HG03097 (cell line): ENCODE measurements around the gene KPNA5.
A peak's percentile ranks its signal among the peaks of the same experiment; 100 is the strongest.
"Not testable (repeated sequence)": the region's sequence is repeated elsewhere in the genome, so short reads cannot be mapped to it uniquely, and the experiment has no call there.

ENCODE experiments used
- ATAC-seq: cut with Tn5 transposase; IDR thresholded peaks from one replicate; pipeline ENCODE4 v1.9.1; 2021; ENCODE audit not compliant: unreplicated experiment, low FRiP score

Gene KPNA5

GRCh38 chr6:116680880-116681672 is at the start of gene KPNA5:
Gene KPNA5 (plus strand): TSS chr6:116681211. CDS start chr6:116681335, 124 bp downstream.
- peak; percentile 91 for ATAC-seq

GRCh38 chr6:116631379-116631990 is 49.5 kb upstream of the KPNA5 start:
- ATAC-seq: no peak

- ATAC-seq: no peak
Measured at GRCh38 chr6:116633685-116634084, 47.3 kb upstream of the KPNA5 start.

- no peak for ATAC-seq
Measured at GRCh38 chr6:116648156-116648555, 32.9 kb upstream of the KPNA5 start.

GRCh38 chr6:116649129-116649528 is 31.9 kb upstream of the KPNA5 start:
- ATAC-seq: no peak

GRCh38 chr6:116651916-116652315 is 29.1 kb upstream of the KPNA5 start:
- no peak for ATAC-seq

- no peak for ATAC-seq
Measured at GRCh38 chr6:116661594-116661993, 19.4 kb upstream of the KPNA5 start.

- ATAC-seq: no peak
Measured at GRCh38 chr6:116662202-116662601, 18.8 kb upstream of the KPNA5 start.

GRCh38 chr6:116663308-116663707 is 17.7 kb upstream of the KPNA5 start:
- ATAC-seq: no peak

- ATAC-seq: not testable (repeated sequence)
Measured at GRCh38 chr6:116664169-116664568, 16.8 kb upstream of the KPNA5 start.

- no peak for ATAC-seq
Measured at GRCh38 chr6:116665464-116665863, 15.5 kb upstream of the KPNA5 start.

- no peak for ATAC-seq
Measured at GRCh38 chr6:116666869-116667268, 14.1 kb upstream of the KPNA5 start.

GRCh38 chr6:116667623-116668022 is 13.4 kb upstream of the KPNA5 start:
- no peak for ATAC-seq

- ATAC-seq: no peak
Measured at GRCh38 chr6:116672306-116672705, 8.7 kb upstream of the KPNA5 start.

- ATAC-seq: no peak
Measured at GRCh38 chr6:116676021-116676420, 5.0 kb upstream of the KPNA5 start.

GRCh38 chr6:116682334-116682712 is 1.3 kb downstream of the KPNA5 start:
- no peak for ATAC-seq

GRCh38 chr6:116685437-116685993 is 4.5 kb downstream of the KPNA5 start:
- no peak for ATAC-seq

- ATAC-seq: not testable (repeated sequence)
Measured at GRCh38 chr6:116686475-116687101, 5.6 kb downstream of the KPNA5 start.

GRCh38 chr6:116691154-116691553 is 10.1 kb downstream of the KPNA5 start:
- no peak for ATAC-seq

- not testable (repeated sequence) for ATAC-seq
Measured at GRCh38 chr6:116692873-116693272, 11.9 kb downstream of the KPNA5 start.

- not testable (repeated sequence) for ATAC-seq
Measured at GRCh38 chr6:116693275-116693674, 12.3 kb downstream of the KPNA5 start.
